ENCODE measurements around the gene TBC1D17.

The TBC1D17 gene

GRCh38 chr19:49861541-49862378 is 15.7 kb upstream of the TBC1D17 start:
- Histone ChIP-seq H3K36me3 (ENCODE audit: insufficient read depth, low read length) (peaks cover 13% of the 10 kb centered on the region), H3K9me3 (ENCODE audit: control insufficient read depth, insufficient read depth, low read length) (no peaks in the 10 kb centered on the region), H3K4me1 (ENCODE audit: insufficient read depth, low read length) (no peaks in the 10 kb centered on the region; the same call in 1 of the 2 replicates), H3K9ac (ENCODE audit: low read depth, low read length) (no peak overlapping the region)

DNA sequence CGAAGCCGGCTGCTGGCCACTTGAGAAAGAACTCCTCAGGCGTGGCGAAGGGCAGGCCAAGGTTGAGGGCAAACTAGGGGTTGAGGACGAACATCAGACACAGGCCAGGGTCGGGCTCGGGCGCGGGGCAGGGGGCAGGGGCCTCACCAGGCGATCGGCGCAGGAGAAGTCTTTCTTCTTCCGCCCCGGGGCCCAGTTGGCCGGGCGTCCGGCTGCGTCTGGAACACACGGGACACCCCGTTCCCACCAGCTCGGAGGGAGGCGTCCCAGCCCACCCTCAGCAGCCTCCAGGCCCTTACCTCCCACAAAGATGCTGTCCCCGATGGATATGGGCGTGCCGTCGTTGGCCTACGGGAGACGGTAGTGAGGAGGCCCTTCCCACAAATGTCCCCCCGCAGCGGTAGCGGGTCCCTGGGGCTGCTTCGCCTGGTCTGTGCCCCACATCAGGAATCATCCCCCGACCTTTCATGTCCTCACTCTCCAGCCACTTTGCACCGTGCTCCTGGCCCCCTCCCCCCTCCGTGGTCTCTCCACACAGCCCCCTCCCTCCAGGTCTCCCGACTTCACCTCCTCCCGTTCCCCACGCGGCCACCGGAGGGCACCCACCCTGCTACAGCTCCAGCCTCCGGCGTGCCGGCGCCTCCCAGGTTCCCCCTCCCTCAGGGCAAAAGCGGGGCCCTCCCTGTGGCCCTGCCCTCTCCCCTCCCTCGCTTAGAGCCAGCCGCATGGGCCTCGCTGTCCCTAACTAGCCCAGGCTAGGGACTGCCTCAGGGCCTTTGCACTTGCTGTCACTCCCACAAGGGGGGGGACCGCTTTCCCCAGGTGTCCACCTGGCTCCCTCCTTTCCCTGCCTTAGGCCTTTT is 14.9 kb upstream of the TBC1D17 start:
- no peaks in the 10 kb centered on the region; the same call in 1 of the 2 replicates for H3K4me1 ChIP-seq (ENCODE audit: insufficient read depth, low read length)
- H3K9me3 ChIP-seq (ENCODE audit: control insufficient read depth, insufficient read depth, low read length), result no peaks in the 10 kb centered on the region
- no peak overlapping the region for H3K9ac ChIP-seq (ENCODE audit: low read depth, low read length)
- H3K36me3 ChIP-seq (ENCODE audit: insufficient read depth, low read length), result peaks cover 13% of the 10 kb centered on the region

DNA sequence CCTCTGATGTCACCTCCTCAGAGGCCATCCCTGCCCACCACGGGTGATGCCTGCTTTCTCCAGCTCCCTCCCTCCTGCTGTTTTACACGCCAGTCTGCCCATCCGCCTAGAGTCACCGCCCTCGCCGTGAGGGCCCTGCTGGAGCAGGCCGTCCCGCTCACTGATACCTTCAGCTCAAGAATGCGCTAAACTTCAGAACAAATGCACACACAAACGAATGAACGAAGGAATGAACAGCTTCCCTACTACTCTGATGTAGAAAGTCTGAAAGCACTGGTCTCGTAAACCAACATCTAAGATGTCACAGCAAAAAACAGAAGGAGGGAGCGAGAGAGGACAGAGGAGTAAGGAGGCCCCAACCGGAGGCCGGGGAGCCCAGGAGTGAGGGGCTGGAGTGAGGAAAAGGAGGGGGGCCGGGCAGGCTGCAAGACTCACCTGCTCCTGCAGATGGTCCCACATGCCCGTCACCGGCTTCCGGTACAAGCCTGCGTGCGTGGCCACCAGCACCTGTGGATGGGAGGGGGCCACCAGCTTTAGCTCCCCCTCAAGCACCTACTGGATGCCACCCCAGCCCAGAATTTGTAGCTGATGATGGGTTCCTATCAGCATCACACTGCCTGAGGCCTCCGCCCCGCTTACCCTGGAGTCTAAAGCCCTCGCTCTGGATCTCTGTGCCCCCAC is 14.1 kb upstream of the TBC1D17 start:
- Histone ChIP-seq H3K36me3 (ENCODE audit: insufficient read depth, low read length) (peaks cover 13% of the 10 kb centered on the region), H3K9me3 (ENCODE audit: control insufficient read depth, insufficient read depth, low read length) (no peaks in the 10 kb centered on the region), H3K9ac (ENCODE audit: low read depth, low read length) (no peak overlapping the region), H3K4me1 (ENCODE audit: insufficient read depth, low read length) (no peaks in the 10 kb centered on the region; the same call in 1 of the 2 replicates)

DNA sequence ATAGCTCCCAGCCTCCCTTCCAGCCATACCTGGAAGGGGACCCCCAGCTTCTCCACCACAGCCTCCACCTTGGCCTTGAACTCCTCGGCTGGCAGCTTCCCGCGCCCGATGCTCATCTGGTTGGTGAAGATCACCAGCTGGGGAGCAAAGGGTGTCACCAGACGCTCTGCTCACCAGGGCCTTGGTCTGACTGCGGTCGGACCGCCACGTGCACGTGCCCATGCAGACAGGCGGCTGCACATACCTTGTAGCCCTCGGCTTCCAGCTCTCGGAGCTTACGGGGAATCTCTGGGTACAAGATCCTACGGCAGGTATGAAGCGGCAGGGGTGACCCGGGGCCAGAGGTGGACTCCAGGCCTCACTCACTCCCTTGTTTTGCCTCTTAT is 13.6 kb upstream of the TBC1D17 start:
- H3K9me3 ChIP-seq (ENCODE audit: control insufficient read depth, insufficient read depth, low read length), result no peaks in the 10 kb centered on the region
- H3K9ac ChIP-seq (ENCODE audit: low read depth, low read length), result no peak overlapping the region
- H3K4me1 ChIP-seq (ENCODE audit: insufficient read depth, low read length), result no peaks in the 10 kb centered on the region; the same call in 1 of the 2 replicates
- H3K36me3 ChIP-seq (ENCODE audit: insufficient read depth, low read length), result peaks cover 13% of the 10 kb centered on the region

GRCh38 chr19:49864890-49865289 is 12.6 kb upstream of the TBC1D17 start:
- no peak overlapping the region for H3K9ac ChIP-seq (ENCODE audit: low read depth, low read length)
- peaks cover 10% of the 10 kb centered on the region for H3K36me3 ChIP-seq (ENCODE audit: insufficient read depth, low read length)
- H3K9me3 ChIP-seq (ENCODE audit: control insufficient read depth, insufficient read depth, low read length), result no peaks in the 10 kb centered on the region
- H3K4me1 ChIP-seq (ENCODE audit: insufficient read depth, low read length), result no peaks in the 10 kb centered on the region; the same call in 1 of the 2 replicates

- H3K9me3 ChIP-seq (ENCODE audit: control insufficient read depth, insufficient read depth, low read length), result no peaks in the 10 kb centered on the region
- H3K4me1 ChIP-seq (ENCODE audit: insufficient read depth, low read length), result no peaks in the 10 kb centered on the region; the same call in 1 of the 2 replicates
- peak within 1 kb of the TSS; percentile 84 for H3K9ac ChIP-seq (ENCODE audit: low read depth, low read length)
- peaks cover 10% of the 10 kb centered on the region; the same call in 1 of the 2 replicates for H3K36me3 ChIP-seq (ENCODE audit: insufficient read depth, low read length)
Measured at GRCh38 chr19:49866933-49867782, 10.3 kb upstream of the TBC1D17 start, which contains the start of gene PNKP. TSS of gene PNKP (minus strand) at chr19:49867576. CDS start at chr19:49867204, 372 bp downstream.

DNA sequence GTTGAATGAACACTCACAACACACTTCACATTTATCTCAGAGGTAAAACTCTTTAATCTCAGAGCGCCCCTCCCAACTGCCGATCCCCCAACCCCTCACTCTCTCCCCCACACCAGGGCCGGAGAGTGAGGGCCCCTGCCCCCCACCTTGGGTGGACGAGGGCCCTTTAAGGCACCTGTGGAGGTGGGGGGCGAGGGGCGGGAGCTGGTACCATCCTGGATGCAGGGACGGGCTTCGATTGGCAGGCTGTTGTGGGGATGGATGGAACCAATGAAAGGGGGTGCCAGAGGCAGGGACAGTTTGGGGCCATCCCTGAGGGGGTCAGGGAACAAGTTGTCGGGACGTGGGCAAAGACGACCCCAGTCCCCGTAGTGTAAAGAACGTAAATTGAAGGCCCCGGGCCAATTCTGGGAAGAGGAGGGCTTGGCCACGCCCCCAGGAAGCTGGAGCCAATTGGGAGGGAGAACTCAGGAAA is 8.5 kb upstream of the TBC1D17 start:
- peak overlapping the region; percentile 49; the same call in 1 of the 2 replicates for H3K9ac ChIP-seq (ENCODE audit: low read depth, low read length)
- H3K36me3 ChIP-seq (ENCODE audit: insufficient read depth, low read length), result peaks cover 7% of the 10 kb centered on the region; the same call in 1 of the 2 replicates
- H3K4me1 ChIP-seq (ENCODE audit: insufficient read depth, low read length), result no peaks in the 10 kb centered on the region; the same call in 1 of the 2 replicates
- no peaks in the 10 kb centered on the region for H3K9me3 ChIP-seq (ENCODE audit: control insufficient read depth, insufficient read depth, low read length)

DNA sequence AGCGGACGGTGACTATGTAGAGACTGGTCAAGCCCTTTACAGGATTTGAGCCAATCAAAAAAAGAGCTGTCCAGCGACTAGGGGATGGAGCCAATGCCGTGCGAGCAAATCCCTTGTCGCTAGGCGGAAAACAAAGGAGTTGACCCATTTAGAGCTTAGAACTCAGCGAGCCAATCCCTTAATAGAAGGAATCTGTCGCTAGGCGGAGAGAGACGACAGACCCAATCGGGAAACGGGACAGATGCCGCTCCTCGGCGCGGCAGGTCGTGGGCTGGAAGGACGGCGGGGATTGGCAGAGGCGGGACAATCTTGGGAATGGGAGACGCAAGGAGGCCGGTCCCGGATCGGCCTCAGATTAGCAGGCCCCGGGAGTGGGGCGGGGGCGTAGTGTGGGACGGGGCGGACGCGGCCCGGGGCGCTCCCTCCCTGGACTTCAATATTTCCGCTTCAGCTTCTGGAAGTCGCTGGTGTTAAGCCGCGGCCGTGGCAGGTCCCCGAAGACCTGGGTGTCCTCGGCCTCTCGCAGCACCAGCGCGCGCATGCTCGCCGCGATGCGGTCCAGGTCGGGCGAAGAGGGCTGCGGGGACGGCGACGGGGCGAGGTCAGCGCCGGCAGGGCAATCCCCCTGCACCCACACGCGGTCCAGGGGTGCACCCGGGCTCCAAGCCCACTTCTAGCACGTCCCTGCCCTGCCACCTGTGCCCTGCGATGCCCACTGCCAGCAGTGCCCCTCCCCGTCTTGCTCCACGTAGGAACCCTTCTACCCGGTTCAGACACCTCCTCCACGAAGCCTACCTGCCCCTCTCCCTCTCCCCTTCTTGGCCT is 7.8 kb upstream of the TBC1D17 start:
- H3K9ac ChIP-seq (ENCODE audit: low read depth, low read length), result peak overlapping the region; percentile 59
- H3K4me1 ChIP-seq (ENCODE audit: insufficient read depth, low read length), result no peaks in the 10 kb centered on the region; the same call in 1 of the 2 replicates
- H3K36me3 ChIP-seq (ENCODE audit: insufficient read depth, low read length), result peaks cover 2% of the 10 kb centered on the region; the same call in 1 of the 2 replicates
- H3K9me3 ChIP-seq (ENCODE audit: control insufficient read depth, insufficient read depth, low read length), result no peaks in the 10 kb centered on the region

GRCh38 chr19:49870309-49870901 is 7.1 kb upstream of the TBC1D17 start:
- Histone ChIP-seq H3K9ac (ENCODE audit: low read depth, low read length) (peak overlapping the region; percentile 59), H3K9me3 (ENCODE audit: control insufficient read depth, insufficient read depth, low read length) (no peaks in the 10 kb centered on the region), H3K4me1 (ENCODE audit: insufficient read depth, low read length) (no peaks in the 10 kb centered on the region; the same call in 1 of the 2 replicates), H3K36me3 (ENCODE audit: insufficient read depth, low read length) (no peaks in the 10 kb centered on the region)

DNA sequence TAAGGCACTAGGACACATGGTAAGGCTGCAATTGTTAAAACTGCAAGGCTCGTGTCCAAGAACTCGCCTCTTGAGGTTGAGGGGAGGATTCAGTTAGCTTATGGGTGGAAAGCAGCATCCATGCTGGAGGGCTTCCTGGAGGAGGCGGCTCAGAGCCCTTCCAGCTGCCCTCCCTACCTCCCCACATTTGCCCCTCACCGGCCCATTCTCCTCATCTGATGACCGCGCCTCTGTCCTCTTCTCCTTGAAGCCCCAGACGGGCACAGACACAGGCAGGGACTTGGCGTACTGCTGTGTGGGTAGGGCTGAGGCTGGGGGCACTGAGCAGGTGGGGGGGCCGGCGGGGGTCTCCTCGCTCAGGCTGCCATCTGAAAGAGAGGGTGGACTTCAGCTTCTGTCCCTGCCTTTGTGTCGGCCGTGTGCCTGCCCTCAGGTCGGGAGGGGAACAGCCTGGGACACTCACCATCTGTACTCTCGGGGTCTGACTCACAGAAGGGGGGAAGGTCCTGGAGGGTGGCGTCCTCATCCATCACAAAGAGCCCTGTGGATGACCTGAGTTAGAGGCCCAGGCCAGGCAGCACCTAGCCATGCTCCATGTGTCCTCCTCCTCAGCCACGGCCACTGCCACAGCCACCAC is 6.0 kb upstream of the TBC1D17 start:
- Histone ChIP-seq H3K9ac (ENCODE audit: low read depth, low read length) (no peak overlapping the region), H3K36me3 (ENCODE audit: insufficient read depth, low read length) (no peaks in the 10 kb centered on the region), H3K4me1 (ENCODE audit: insufficient read depth, low read length) (no peaks in the 10 kb centered on the region; the same call in 1 of the 2 replicates), H3K9me3 (ENCODE audit: control insufficient read depth, insufficient read depth, low read length) (no peaks in the 10 kb centered on the region)

GRCh38 chr19:49872245-49873128 is 5.0 kb upstream of the TBC1D17 start:
- no peaks in the 10 kb centered on the region for H3K36me3 ChIP-seq (ENCODE audit: insufficient read depth, low read length)
- H3K9ac ChIP-seq (ENCODE audit: low read depth, low read length), result no peak overlapping the region
- H3K4me1 ChIP-seq (ENCODE audit: insufficient read depth, low read length), result no peaks in the 10 kb centered on the region; the same call in 1 of the 2 replicates
- no peaks in the 10 kb centered on the region for H3K9me3 ChIP-seq (ENCODE audit: control insufficient read depth, insufficient read depth, low read length)
